ENCODE data around the gene MNS1.
"Not testable (repeated sequence)": the region's sequence is repeated elsewhere in the genome, so short reads cannot be mapped to it uniquely, and the experiment has no call there.

MNS1 gene

DNA sequence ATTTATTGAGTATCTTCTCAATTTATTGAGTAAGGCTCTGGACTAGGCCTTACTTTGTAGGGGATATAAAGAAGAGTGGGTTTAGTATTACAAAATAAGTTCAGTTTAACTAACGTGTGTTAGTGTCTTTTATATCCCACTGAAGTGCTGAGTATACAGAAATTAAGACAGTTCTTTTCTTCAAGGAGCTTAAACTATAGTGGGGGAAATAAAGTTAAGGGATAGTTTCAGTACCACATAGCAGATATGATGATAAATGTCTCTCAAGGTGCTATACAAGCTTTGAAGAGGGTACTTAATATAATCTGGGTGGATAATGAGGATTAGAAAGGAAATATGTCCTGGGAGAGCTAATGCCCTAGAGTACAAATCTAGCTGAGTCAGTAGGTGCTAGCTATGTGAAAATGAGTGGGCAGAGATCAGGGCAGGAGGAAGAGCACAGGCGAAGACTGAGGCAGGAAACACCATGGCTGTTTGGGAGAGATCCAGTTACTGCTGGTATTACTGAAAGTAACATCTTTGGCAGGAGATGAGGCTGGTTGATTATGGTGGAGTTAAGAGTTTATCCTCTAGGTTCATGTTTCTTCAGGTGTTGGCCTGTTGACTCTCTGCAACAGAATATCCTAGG is 53.7 kb downstream of the MNS1 start:
- Histone ChIP-seq H3K4me3 (ENCODE audit: low read length) (no peak overlapping the region), H2AFZ (ENCODE audit: low read depth, low read length) (no peak overlapping the region), H3K27me3 (ENCODE audit: low read depth, low read length) (no peaks in the 10 kb centered on the region), H4K20me1 (ENCODE audit: insufficient read depth, low read length) (no peaks in the 10 kb centered on the region), H3K9ac (ENCODE audit: low read length) (no peak overlapping the region), H3K9me3 (ENCODE audit: insufficient read depth, low read length) (no peaks in the 10 kb centered on the region), H3K4me1 (ENCODE audit: low read length) (peaks cover 11% of the 10 kb centered on the region), H3K36me3 (replicated peaks; ENCODE audit: low read depth, low read length) (peaks cover 13% of the 10 kb centered on the region), H3K79me2 (ENCODE audit: low read length) (no peaks in the 10 kb centered on the region), H3K4me2 (ENCODE audit: low read length) (no peak overlapping the region), H3K27ac (ENCODE audit: low read length) (no peak overlapping the region)
- no peak for TF ChIP-seq EZH2phosphoT487 (IDR thresholded peaks at IDR 0.05; ENCODE audit: low read depth)
- TF ChIP-seq, protein P1, sequence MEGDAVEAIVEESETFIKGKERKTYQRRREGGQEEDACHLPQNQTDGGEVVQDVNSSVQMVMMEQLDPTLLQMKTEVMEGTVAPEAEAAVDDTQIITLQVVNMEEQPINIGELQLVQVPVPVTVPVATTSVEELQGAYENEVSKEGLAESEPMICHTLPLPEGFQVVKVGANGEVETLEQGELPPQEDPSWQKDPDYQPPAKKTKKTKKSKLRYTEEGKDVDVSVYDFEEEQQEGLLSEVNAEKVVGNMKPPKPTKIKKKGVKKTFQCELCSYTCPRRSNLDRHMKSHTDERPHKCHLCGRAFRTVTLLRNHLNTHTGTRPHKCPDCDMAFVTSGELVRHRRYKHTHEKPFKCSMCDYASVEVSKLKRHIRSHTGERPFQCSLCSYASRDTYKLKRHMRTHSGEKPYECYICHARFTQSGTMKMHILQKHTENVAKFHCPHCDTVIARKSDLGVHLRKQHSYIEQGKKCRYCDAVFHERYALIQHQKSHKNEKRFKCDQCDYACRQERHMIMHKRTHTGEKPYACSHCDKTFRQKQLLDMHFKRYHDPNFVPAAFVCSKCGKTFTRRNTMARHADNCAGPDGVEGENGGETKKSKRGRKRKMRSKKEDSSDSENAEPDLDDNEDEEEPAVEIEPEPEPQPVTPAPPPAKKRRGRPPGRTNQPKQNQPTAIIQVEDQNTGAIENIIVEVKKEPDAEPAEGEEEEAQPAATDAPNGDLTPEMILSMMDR (IDR thresholded peaks at IDR 0.05; ENCODE audit: low read depth, low read length): no peak

DNA sequence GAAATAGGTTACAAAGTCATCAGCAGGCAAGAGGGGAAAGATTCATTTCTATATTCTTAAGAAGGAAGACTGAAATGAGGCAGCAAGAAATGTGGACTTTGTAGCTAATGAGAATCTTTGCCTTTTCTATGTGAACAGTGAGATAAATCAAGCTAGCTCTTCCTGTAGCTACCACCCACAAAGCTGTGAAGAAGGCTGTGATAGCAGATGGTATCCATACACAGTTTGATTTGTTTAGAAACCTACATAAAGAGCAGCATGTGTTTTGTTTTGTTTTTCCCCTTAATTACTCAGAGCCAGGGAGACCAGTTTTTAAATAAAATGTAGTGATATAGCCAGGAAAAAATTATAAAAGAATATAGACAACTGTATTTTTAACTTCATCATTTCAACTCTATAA is 54.2 kb downstream of the MNS1 start:
- Histone ChIP-seq H2AFZ (ENCODE audit: low read depth, low read length) (no peak overlapping the region), H3K9ac (ENCODE audit: low read length) (no peak overlapping the region), H3K36me3 (replicated peaks; ENCODE audit: low read depth, low read length) (peaks cover 13% of the 10 kb centered on the region), H3K4me2 (ENCODE audit: low read length) (no peak overlapping the region), H3K4me1 (ENCODE audit: low read length) (peaks cover 11% of the 10 kb centered on the region), H3K27ac (ENCODE audit: low read length) (no peak overlapping the region), H4K20me1 (ENCODE audit: insufficient read depth, low read length) (no peaks in the 10 kb centered on the region), H3K9me3 (ENCODE audit: insufficient read depth, low read length) (no peaks in the 10 kb centered on the region), H3K4me3 (ENCODE audit: low read length) (no peak overlapping the region), H3K79me2 (ENCODE audit: low read length) (no peaks in the 10 kb centered on the region), H3K27me3 (ENCODE audit: low read depth, low read length) (no peaks in the 10 kb centered on the region)
- TF ChIP-seq, protein P1 (IDR thresholded peaks at IDR 0.05; ENCODE audit: low read depth, low read length): no peak
- TF ChIP-seq EZH2phosphoT487 (IDR thresholded peaks at IDR 0.05; ENCODE audit: low read depth): no peak

DNA sequence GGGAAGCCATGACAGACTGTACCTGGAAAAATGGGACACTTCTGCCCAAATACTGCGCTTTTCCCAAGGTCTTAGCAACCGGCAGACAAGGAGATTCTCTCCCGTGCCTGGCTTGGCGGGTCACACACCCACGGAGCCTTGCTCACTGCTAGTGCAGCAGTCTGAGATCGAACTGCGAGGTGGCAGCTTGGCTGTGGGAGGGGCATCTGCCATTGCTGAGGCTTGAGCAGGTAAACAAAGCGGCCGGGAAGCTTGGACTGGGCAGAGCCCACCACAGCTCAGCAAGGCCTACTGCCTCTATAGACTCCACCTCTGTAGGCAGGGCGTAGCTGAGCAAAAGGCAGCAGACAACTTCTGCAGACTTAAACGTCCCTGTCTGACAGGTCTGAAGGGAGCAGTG is 65.7 kb downstream of the MNS1 start:
- H2AFZ ChIP-seq (ENCODE audit: low read depth, low read length); H3K9me3 ChIP-seq (ENCODE audit: insufficient read depth, low read length); H3K4me3 ChIP-seq (ENCODE audit: low read length); H3K9ac ChIP-seq (ENCODE audit: low read length); H3K4me1 ChIP-seq (ENCODE audit: low read length); H4K20me1 ChIP-seq (ENCODE audit: insufficient read depth, low read length); H3K36me3 ChIP-seq (replicated peaks; ENCODE audit: low read depth, low read length); H3K27me3 ChIP-seq (ENCODE audit: low read depth, low read length); H3K27ac ChIP-seq (ENCODE audit: low read length); H3K79me2 ChIP-seq (ENCODE audit: low read length); H3K4me2 ChIP-seq (ENCODE audit: low read length): not testable (repeated sequence)

DNA sequence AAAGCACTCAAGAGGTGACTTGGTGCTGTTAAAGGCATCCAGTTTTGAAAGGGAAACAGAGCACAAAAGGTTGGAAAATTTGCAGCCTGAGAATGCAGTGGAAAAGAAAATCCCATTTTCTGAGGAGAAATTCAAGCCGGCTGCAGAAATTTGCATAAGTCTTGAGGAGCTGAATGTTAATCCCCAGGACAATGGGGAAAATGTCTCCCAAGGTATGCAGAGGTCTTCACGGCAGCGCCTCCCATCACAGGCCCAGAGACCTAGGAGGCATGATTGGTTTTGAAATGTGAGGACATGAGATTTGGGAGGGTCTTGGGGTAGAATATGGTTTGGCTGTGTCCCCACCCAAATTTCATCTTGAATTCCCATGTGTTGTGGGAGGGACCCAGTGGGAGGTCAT is 67.6 kb downstream of the MNS1 start:
- H3K79me2 ChIP-seq (ENCODE audit: low read length); H2AFZ ChIP-seq (ENCODE audit: low read depth, low read length); H3K4me3 ChIP-seq (ENCODE audit: low read length); H3K4me1 ChIP-seq (ENCODE audit: low read length); H3K27me3 ChIP-seq (ENCODE audit: low read depth, low read length); H3K9ac ChIP-seq (ENCODE audit: low read length); H3K4me2 ChIP-seq (ENCODE audit: low read length); H3K27ac ChIP-seq (ENCODE audit: low read length); H4K20me1 ChIP-seq (ENCODE audit: insufficient read depth, low read length); H3K36me3 ChIP-seq (replicated peaks; ENCODE audit: low read depth, low read length); H3K9me3 ChIP-seq (ENCODE audit: insufficient read depth, low read length): not testable (repeated sequence)

DNA sequence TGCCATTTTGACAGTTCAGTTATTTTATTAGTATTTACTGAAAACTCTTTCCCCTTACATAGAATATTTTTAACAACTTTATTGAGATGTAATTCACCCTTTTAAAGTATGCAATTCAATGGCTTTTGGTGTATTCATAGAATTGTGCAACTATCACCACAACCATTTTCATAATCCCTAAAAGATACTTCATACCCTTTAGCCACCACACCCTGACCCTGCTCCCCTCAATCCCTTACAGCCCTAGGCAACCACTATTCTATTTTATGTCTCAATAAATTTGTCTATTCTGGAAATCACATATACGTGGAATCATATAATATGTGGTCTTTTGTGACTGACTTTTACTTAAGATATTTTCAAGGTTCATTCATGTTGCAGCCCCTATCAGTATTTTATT is 70.0 kb downstream of the MNS1 start:
- TF ChIP-seq EZH2phosphoT487 (IDR thresholded peaks at IDR 0.05; ENCODE audit: low read depth): no peak
- TF ChIP-seq, protein P1 (IDR thresholded peaks at IDR 0.05; ENCODE audit: low read depth, low read length): no peak
- Histone ChIP-seq H3K9me3 (ENCODE audit: insufficient read depth, low read length) (no peaks in the 10 kb centered on the region), H3K4me1 (ENCODE audit: low read length) (no peaks in the 10 kb centered on the region), H3K9ac (ENCODE audit: low read length) (no peak overlapping the region), H3K27ac (ENCODE audit: low read length) (no peak overlapping the region), H3K4me2 (ENCODE audit: low read length) (no peak overlapping the region), H3K4me3 (ENCODE audit: low read length) (no peak overlapping the region), H2AFZ (ENCODE audit: low read depth, low read length) (no peak overlapping the region), H4K20me1 (ENCODE audit: insufficient read depth, low read length) (no peaks in the 10 kb centered on the region), H3K27me3 (ENCODE audit: low read depth, low read length) (no peaks in the 10 kb centered on the region), H3K36me3 (replicated peaks; ENCODE audit: low read depth, low read length) (peaks cover 8% of the 10 kb centered on the region), H3K79me2 (ENCODE audit: low read length) (no peaks in the 10 kb centered on the region)

All from OCI-LY3 (cell line).